ENCODE data around the gene SDK1. TPM values are rescaled to one million over a fixed set of nuclear protein-coding genes. Genes with fewer than 3 reads are reported as not detected.

The SDK1 gene
- total RNA-seq, 1 donor from 2014 or later, result 225 TPM

- DNase-seq, result no peak
- H3K27ac Mint-ChIP-seq (ENCODE audit: unreplicated experiment), result no peak overlapping the region
- no peak for TF ChIP-seq CTCF (IDR thresholded peaks at IDR 0.05; ENCODE audit: partially characterized antibody, unreplicated experiment)
- H3K4me1 Mint-ChIP-seq (ENCODE audit: low read depth, unreplicated experiment), result peaks cover 6% of the 10 kb centered on the region
- no peak overlapping the region for H3K4me3 Mint-ChIP-seq (ENCODE audit: unreplicated experiment)
- peaks cover 1% of the 10 kb centered on the region for H3K27me3 Mint-ChIP-seq (ENCODE audit: unreplicated experiment)
- peaks cover 6% of the 10 kb centered on the region for H3K9me3 Mint-ChIP-seq (ENCODE audit: unreplicated experiment)
- peaks cover 5% of the 10 kb centered on the region for H3K36me3 Mint-ChIP-seq (ENCODE audit: unreplicated experiment)
These were observed 284.8 kb downstream of the SDK1 start for GRCh38 chr7:3585826-3586225.

- H3K36me3 Mint-ChIP-seq (ENCODE audit: unreplicated experiment), result no peaks in the 10 kb centered on the region
- no peak for DNase-seq
- peaks cover 4% of the 10 kb centered on the region for H3K27me3 Mint-ChIP-seq (ENCODE audit: unreplicated experiment)
- H3K9me3 Mint-ChIP-seq (ENCODE audit: unreplicated experiment), result peaks cover 2% of the 10 kb centered on the region
- peaks cover 18% of the 10 kb centered on the region for H3K4me1 Mint-ChIP-seq (ENCODE audit: low read depth, unreplicated experiment)
- no peak overlapping the region for H3K4me3 Mint-ChIP-seq (ENCODE audit: unreplicated experiment)
- no peak overlapping the region for H3K27ac Mint-ChIP-seq (ENCODE audit: unreplicated experiment)
- no peak for TF ChIP-seq CTCF (IDR thresholded peaks at IDR 0.05; ENCODE audit: partially characterized antibody, unreplicated experiment)
These were observed 287.3 kb downstream of the SDK1 start for GRCh38 chr7:3588341-3588740.

- Mint-ChIP-seq H3K9me3 (ENCODE audit: unreplicated experiment) (no peaks in the 10 kb centered on the region), H3K4me1 (ENCODE audit: low read depth, unreplicated experiment) (peaks cover 18% of the 10 kb centered on the region), H3K4me3 (ENCODE audit: unreplicated experiment) (no peak overlapping the region), H3K36me3 (ENCODE audit: unreplicated experiment) (no peaks in the 10 kb centered on the region), H3K27ac (ENCODE audit: unreplicated experiment) (no peak overlapping the region), H3K27me3 (ENCODE audit: unreplicated experiment) (peaks cover 4% of the 10 kb centered on the region)
- no peak for DNase-seq
- no peak for TF ChIP-seq CTCF (IDR thresholded peaks at IDR 0.05; ENCODE audit: partially characterized antibody, unreplicated experiment)
These were observed 288.7 kb downstream of the SDK1 start for GRCh38 chr7:3589752-3590151.

- H3K27me3 Mint-ChIP-seq (ENCODE audit: unreplicated experiment), result peaks cover 4% of the 10 kb centered on the region
- H3K9me3 Mint-ChIP-seq (ENCODE audit: unreplicated experiment), result no peaks in the 10 kb centered on the region
- TF ChIP-seq CTCF (IDR thresholded peaks at IDR 0.05; ENCODE audit: partially characterized antibody, unreplicated experiment), result no peak
- H3K4me3 Mint-ChIP-seq (ENCODE audit: unreplicated experiment), result no peak overlapping the region
- no peak overlapping the region for H3K27ac Mint-ChIP-seq (ENCODE audit: unreplicated experiment)
- no peaks in the 10 kb centered on the region for H3K36me3 Mint-ChIP-seq (ENCODE audit: unreplicated experiment)
- DNase-seq, result no peak
- H3K4me1 Mint-ChIP-seq (ENCODE audit: low read depth, unreplicated experiment), result peaks cover 20% of the 10 kb centered on the region
These were observed 290.2 kb downstream of the SDK1 start for GRCh38 chr7:3591219-3591618.

GRCh38 chr7:3591944-3592343 lies 290.9 kb downstream of the SDK1 start:
- no peak for TF ChIP-seq CTCF (IDR thresholded peaks at IDR 0.05; ENCODE audit: partially characterized antibody, unreplicated experiment)
- Mint-ChIP-seq H3K4me1 (ENCODE audit: low read depth, unreplicated experiment) (peaks cover 24% of the 10 kb centered on the region), H3K27ac (ENCODE audit: unreplicated experiment) (no peak overlapping the region), H3K27me3 (ENCODE audit: unreplicated experiment) (peaks cover 4% of the 10 kb centered on the region), H3K9me3 (ENCODE audit: unreplicated experiment) (no peaks in the 10 kb centered on the region), H3K36me3 (ENCODE audit: unreplicated experiment) (no peaks in the 10 kb centered on the region), H3K4me3 (ENCODE audit: unreplicated experiment) (no peak overlapping the region)
- no peak for DNase-seq
